NCI-H146 treated with DMSO at 0.1 percent for 48 hours (cell line): ENCODE data around the gene SETD6.

Experiments used
- DNase-seq: peaks from one replicate; lab custom pipeline; 2025; ENCODE audit not compliant: unreplicated experiment; lab: John Stamatoyannopoulos, UW

SETD6 gene

GRCh38 chr16:58507963-58508670, 7.2 kb upstream of the SETD6 start:
- DNase-seq = no peak

GRCh38 chr16:58508671-58509251, 6.6 kb upstream of the SETD6 start:
- DNase-seq = no peak

DNA sequence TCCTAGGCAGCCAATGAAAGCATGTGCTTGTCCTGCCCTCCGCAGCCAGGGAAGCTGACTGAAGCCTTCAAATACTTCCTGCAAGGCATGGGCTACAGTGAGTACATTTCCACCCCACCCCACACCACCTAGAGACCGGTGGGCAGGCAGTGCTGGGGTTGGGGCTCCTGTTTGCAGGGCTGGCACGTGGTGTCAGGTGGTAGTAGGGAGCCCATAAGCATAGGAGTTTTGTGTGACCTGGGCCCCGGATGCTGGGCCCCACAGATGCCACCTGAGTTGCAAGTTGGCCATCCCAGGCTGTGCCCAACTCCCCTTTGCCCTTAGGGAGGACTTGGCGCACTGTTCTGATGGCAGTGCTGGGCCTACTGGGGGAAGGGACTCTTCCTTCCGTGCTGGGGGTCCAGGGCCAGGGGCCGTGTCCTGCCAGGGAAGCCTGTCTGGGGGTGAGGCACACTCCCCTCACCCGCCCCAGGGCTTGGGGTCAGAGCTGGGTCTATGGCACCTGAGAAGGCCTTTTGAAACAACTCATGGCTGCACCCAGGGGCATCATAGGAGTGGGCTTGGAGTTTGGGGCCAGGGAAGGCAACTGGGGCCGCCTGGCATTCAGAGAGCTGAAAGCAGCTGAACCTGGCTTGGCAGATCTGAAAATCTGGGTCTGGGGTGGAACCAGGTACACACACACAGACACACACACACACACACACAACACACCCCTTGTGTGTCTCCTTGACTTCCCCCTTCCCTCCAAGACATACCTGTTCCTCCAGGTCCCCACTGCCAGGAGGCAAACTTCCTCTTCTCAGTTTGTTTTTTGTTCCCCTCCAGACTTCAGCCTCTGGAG, 5.8 kb upstream of the SETD6 start:
- DNase-seq = no peak

- DNase-seq = no peak
These were observed 5.1 kb upstream of the SETD6 start for GRCh38 chr16:58510097-58510775.

GRCh38 chr16:58510776-58511628, 4.3 kb upstream of the SETD6 start:
- DNase-seq = no peak

GRCh38 chr16:58511933-58512815, 3.1 kb upstream of the SETD6 start:
- no peak for DNase-seq

- no peak for DNase-seq
These were observed 1.4 kb upstream of the SETD6 start for GRCh38 chr16:58513874-58514273.

GRCh38 chr16:58515871-58516767, 802 bp downstream of the SETD6 start:
- no peak for DNase-seq

DNA sequence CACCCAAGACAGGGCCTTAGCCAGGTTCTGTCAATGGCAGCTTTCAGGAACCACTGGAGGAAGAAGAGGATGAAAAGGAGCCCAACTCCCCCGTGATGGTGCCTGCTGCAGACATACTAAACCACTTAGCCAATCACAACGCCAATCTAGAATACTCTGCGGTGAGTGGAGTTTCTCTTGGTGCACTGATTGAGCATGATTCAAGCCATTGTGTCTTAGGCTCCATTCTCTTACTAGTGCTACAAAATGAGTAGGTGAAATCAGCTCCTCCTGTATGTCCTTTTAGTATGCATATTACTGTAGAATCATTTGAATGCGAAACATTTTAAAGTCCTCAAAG, 1.4 kb downstream of the SETD6 start:
- DNase-seq = no peak

GRCh38 chr16:58518083-58518979, 3.0 kb downstream of the SETD6 start:
- DNase-seq = no peak

DNA sequence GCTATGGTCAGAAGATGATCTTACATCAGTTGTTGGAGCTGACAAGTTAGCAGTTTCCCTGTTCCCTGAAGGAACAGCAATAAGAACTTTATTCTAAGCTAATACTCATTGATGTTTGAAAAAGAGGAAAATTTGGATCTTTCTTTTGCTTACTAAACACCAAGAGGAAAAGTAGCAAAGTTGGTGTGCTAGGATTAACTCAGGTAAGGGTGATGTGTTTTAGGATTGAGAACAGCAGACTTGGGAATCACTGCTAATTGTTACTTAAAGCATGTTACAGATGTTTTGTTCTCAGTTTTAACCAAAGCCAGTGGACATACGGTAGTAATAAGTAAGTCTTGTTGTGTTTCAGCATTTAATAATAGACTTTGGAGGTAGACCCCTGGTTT, 3.7 kb downstream of the SETD6 start:
- no peak for DNase-seq

DNA sequence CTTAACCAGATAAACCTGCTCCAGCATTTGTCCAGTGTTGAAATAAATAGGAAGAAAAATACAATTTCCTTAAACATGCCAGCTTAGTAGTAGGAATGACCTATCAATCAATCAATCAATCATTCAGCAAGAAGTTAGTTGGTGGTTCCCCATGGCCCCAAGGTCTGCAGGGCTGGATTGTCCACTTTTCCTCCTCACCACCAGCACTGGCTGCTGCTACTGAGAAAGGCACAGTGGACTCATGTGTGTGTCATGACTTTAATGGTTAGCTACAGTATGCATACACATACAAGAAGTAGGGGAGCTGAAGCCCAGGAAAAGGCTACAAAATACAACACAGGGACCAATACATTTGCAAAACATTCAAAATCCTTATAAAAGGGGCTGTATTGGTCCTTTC, 4.4 kb downstream of the SETD6 start:
- no peak for DNase-seq

DNA sequence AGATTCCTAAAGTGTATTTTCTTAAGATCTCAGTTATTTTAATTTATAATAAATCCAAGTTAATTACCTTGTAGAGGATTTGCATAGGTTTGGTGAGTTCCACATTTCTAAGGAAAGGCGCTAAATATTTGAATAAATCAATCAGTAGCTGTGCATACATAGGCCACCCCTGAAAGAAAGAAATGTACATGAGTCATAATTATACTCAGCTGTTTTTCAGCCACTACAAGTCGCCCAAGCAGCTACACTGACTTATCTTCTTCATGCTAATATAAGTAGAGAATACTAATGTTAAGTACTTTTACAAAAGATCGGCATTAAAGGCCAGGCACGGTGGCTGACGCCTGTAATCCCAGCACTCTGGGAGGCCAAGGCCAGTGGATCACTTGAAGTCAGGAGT, 14.9 kb downstream of the SETD6 start:
- no peak for DNase-seq

- DNase-seq = no peak
These were observed 17.1 kb downstream of the SETD6 start for GRCh38 chr16:58532414-58532813.

DNA sequence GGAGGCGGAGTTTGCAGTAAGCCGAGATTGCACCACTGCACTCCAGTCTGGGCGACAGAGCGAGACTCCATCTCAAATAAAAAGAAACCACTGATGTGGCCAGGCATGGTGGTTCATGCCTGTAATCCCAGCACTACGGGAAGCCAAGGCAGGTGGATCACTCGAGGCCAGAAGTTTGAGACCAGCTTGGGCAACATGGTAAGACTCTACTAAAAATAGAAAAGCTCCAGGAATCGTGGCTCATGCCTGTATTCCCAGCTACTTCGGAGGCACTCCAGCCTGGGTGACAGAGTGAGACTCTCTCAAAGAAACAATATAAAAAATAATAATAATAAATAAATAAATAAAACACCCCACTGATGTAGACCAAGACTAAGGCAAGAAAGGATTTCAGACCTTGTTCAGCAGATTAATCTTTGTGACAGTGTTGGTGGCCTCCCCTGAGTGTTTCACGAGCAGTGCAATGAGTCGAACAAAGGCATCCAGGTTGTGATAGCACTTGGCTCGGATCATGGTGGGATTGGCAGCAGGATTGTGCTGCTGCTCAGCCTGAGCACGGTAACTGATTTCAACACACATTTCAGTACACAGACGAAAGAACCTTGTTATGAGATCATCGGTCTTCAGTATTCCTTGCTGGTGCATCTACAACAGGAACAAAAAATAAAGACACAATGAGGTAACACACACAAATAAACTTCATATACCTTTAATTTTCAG, 18.6 kb downstream of the SETD6 start:
- DNase-seq = no peak

DNA sequence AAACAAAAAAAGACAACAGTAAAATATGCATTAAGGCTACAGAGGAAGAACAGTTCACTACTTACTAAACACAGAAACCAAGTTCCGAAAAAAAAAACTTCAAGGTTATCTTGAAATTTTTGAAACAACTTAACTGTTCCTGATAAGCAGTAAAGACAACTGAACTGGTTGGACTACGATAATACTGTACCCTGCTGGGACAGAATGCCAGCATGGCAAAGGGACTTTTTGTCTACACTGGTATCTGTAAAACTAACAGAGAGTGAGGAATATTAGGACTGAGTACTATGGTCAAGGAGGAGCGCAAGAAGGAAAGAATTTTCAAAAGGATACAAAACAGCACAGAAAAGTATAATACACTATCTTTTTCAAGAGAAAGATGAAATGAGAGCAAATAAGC, 19.8 kb downstream of the SETD6 start:
- no peak for DNase-seq

DNA sequence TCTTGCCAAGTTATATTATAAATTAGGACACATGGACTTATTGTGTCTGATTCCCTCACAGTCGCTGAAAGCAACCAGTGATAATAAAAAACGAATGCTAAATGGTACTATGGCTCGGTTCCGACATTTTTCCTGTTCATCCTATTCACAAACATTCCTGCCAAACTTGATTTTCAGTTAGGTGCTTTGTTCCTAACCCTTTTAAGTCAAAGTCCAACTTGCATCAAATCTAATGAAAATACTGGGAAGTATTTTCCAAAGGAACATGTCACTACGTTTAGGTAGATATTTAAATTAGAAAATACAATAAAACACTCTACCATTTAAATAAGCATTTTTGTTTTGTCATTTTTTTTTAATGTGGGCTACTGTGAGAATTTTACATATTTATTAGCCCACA, 21.0 kb downstream of the SETD6 start:
- no peak for DNase-seq
